ENCODE results near the gene CD300LG.

The CD300LG gene

DNA sequence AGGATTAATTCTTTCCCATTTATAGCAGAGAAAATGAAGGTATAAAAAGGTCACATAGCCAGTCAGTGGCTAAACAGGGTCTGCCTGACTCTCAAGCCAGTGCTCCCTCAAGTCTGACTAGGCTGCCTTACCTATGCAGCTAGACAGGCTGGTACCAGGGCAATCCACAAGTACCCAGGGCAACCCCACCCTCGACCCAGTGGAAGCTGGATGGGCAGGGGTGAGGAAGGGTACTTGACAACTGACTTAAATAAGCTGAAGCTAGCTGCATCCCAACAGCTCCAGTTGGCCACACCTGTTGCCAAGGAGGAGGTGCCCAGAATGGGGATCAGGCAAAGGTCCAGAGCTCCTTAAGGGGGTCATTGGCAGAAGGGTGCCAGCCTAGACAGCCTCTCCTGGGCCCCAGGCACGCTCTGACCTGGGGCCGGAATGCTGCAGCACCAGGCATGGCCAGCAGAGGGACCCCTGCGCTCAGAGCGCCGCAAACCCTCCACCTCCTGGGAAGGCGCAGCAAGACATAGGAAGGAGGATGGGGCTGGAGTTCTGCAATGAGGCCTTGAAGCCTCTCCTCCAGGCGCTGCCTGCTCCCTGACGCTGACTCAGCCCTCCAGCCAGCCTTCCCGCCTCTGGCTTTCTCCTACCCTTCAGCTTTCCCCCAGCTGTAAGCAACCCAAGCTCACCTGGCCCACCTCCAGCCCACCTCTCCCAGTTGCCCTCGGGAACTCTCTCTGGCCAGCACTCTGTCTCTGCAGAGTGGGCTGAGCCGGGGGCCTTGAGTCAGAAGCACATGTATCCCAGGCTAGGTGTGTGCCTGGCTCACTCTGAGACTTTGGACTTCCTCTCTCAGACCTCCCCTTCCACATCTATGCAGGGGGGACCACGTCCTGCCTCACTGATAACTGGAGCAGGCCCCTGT, 31.5 kb downstream of the CD300LG start:
- no peaks in the 10 kb centered on the region for H3K27me3 ChIP-seq (replicated peaks)
- in situ Hi-C loops (cut with HindIII; ENCODE audit: low pct_ligation_motif_present, low sequenced_read_pairs) = no loop called here
- TF ChIP-seq CTCF (IDR thresholded peaks at IDR 0.05; ENCODE audit: low read depth, low read length, missing control alignments) = peak; percentile 98
- DNase-seq = peak; percentile 80
- H3K36me3 ChIP-seq (replicated peaks) = no peaks in the 10 kb centered on the region
- no peak overlapping the region for H3K27ac ChIP-seq
- no peak overlapping the region for H3K4me3 ChIP-seq (ENCODE audit: low read depth, low read length)

- no peak overlapping the region for H3K4me3 ChIP-seq (ENCODE audit: low read depth, low read length)
- no peak overlapping the region for H3K27ac ChIP-seq
- H3K27me3 ChIP-seq (replicated peaks) = no peaks in the 10 kb centered on the region
- TF ChIP-seq CTCF (IDR thresholded peaks at IDR 0.05; ENCODE audit: low read depth, low read length, missing control alignments) = no peak
- no peak for DNase-seq
- H3K36me3 ChIP-seq (replicated peaks) = no peaks in the 10 kb centered on the region
- in situ Hi-C loops (cut with HindIII; ENCODE audit: low pct_ligation_motif_present, low sequenced_read_pairs) = no loop called here
These were observed 32.9 kb downstream of the CD300LG start for GRCh38 chr17:43879723-43880419.

GRCh38 chr17:43880420-43880991, 33.5 kb downstream of the CD300LG start:
- DNase-seq = no peak
- TF ChIP-seq CTCF (IDR thresholded peaks at IDR 0.05; ENCODE audit: low read depth, low read length, missing control alignments) = peak; percentile 83
- Histone ChIP-seq H3K4me3 (ENCODE audit: low read depth, low read length) (no peak overlapping the region), H3K27ac (no peak overlapping the region), H3K27me3 (replicated peaks) (no peaks in the 10 kb centered on the region), H3K36me3 (replicated peaks) (no peaks in the 10 kb centered on the region)
- in situ Hi-C loops (cut with HindIII; ENCODE audit: low pct_ligation_motif_present, low sequenced_read_pairs) = no loop called here

- in situ Hi-C loops (cut with HindIII; ENCODE audit: low pct_ligation_motif_present, low sequenced_read_pairs) = no loop called here
- Histone ChIP-seq H3K27ac (no peak overlapping the region), H3K4me3 (ENCODE audit: low read depth, low read length) (no peak overlapping the region), H3K36me3 (replicated peaks) (no peaks in the 10 kb centered on the region), H3K27me3 (replicated peaks) (no peaks in the 10 kb centered on the region)
- DNase-seq = no peak
- no peak for TF ChIP-seq CTCF (IDR thresholded peaks at IDR 0.05; ENCODE audit: low read depth, low read length, missing control alignments)
These were observed 34.2 kb downstream of the CD300LG start for GRCh38 chr17:43881181-43881580.

GRCh38 chr17:43881758-43882505, 35.0 kb downstream of the CD300LG start:
- Histone ChIP-seq H3K27ac (no peak overlapping the region), H3K4me3 (ENCODE audit: low read depth, low read length) (no peak overlapping the region), H3K27me3 (replicated peaks) (no peaks in the 10 kb centered on the region), H3K36me3 (replicated peaks) (no peaks in the 10 kb centered on the region)
- TF ChIP-seq CTCF (IDR thresholded peaks at IDR 0.05; ENCODE audit: low read depth, low read length, missing control alignments) = no peak
- in situ Hi-C loops (cut with HindIII; ENCODE audit: low pct_ligation_motif_present, low sequenced_read_pairs) = no loop called here
- DNase-seq = no peak
